Transverse colon (tissue), 4 donors: ENCODE measurements around the gene LIN7B. TPM values are rescaled to one million over a fixed set of nuclear protein-coding genes. Genes with fewer than 3 reads are reported as not detected.

ENCODE experiments used
- DNase-seq: peaks from one replicate; pipeline ENCODE4 v3.0.0-alpha.2; 2019
- H3K27ac ChIP-seq, 4 donors: fragments of 200-600 bp; sonication (generic); 2 replicates each; pipeline ENCODE4 v1.5.1; 2016 to 2018; ENCODE audit warnings: inconsistent platforms in 4 of 4
- H3K27me3 ChIP-seq: fragments of 200-600 bp; sonication (generic); 2 replicates; pipeline ENCODE4 v1.5.1; 2017; ENCODE audit warnings: inconsistent platforms
- H3K36me3 ChIP-seq, 4 donors: fragments of 200-600 bp; sonication (generic); 2 replicates each; pipeline ENCODE4 v1.5.1; 2017 to 2019; ENCODE audit warnings: inconsistent platforms in 4 of 4
- H3K4me1 ChIP-seq, 4 donors: fragments of 200-600 bp; sonication (generic); 2 replicates each; pipeline ENCODE4 v1.5.1; 2017 to 2020; ENCODE audit warnings: inconsistent platforms in 4 of 4
- H3K4me3 ChIP-seq, 4 donors: fragments of 200-600 bp; sonication (generic); 1 replicate in 1 of 4; 2 replicates in 3 of 4; pipeline versions ENCODE4 v1.5.1 to v1.6.1; 2017 to 2019; ENCODE audit warnings: inconsistent platforms in 4 of 4
- H3K9me3 ChIP-seq, 2 donors: fragments of 200-600 bp; sonication (generic); 2 replicates each; pipeline ENCODE4 v1.5.1; 2017 to 2019; ENCODE audit warnings: inconsistent platforms in 2 of 2
- CTCF ChIP-seq, 5 experiments: fragments of 200-600 bp in 3 of 5; fragments of 450-650 bp in 2 of 5; sonication (generic) in 3 of 5; IDR thresholded peaks; 1 replicate in 2 of 5; 2 replicates in 3 of 5; pipeline ENCODE4 v1.5.1; 2016 to 2017; ENCODE audit warnings: antibody characterized with exemption in 5 of 5, inconsistent platforms in 3 of 5, mild to moderate bottlenecking in 2 of 5, moderate library complexity in 1 of 5
- EP300 ChIP-seq: sonication (generic); formaldehyde crosslinking; IDR thresholded peaks from one replicate; pipeline ENCODE4 v1.6.1; 2017; ENCODE audit warnings: antibody characterized with exemption, low read depth
- POLR2A ChIP-seq: fragments of 450-650 bp; IDR thresholded peaks from one replicate; pipeline ENCODE4 v1.6.1; 2016; ENCODE audit warnings: antibody characterized with exemption, mild to moderate bottlenecking, moderate library complexity
- POLR2AphosphoS5 ChIP-seq, 3 donors: sonication (generic); formaldehyde crosslinking; IDR thresholded peaks; one replicate each; pipeline ENCODE4 v1.6.1; 2016; ENCODE audit warnings: antibody characterized with exemption in 3 of 3
- WGBS, 2 donors: methylation state at CpG; one replicate each; pipeline ENCODE4 v1.1.5; 2018; ENCODE audit warnings: low coverage in 1 of 2; 5-methylcytosine and 5-hydroxymethylcytosine counted together
- in situ Hi-C, 4 donors: fragments of 200-750 bp; cut with MboI; loops; one replicate each; pipeline versions ENCODE4 v1.15.0 to v1.15.1; 2017; ENCODE audit warnings: low sequenced_read_pairs in 3 of 4, low pct_ligation_motif_present in 1 of 4, low pct_unique_long_range_greater_than_20kb in 1 of 4
- intact Hi-C: fragments of 100-400 bp; cut with DNase I; formaldehyde crosslinking; loops from one replicate; pipeline ENCODE4 v1.15.1; 2023; ENCODE audit warnings: low total_unique reads
- total RNA-seq, 4 donors: library from RNA; depleted of rRNA; stranded (reverse); fragments of >200 nt; gene quantifications; one replicate each; pipeline ENCODE4 v1.1.0, GENCODE V29; 2016

LIN7B gene
- total RNA-seq, 4 donors from 2014 or later: 14.2 to 92.8 (median 39.8) TPM

GRCh38 chr19:49157445-49158224 is 43.5 kb downstream of the LIN7B start, which contains the start of gene TRPM4:
Gene TRPM4 (plus strand): TSS chr19:49157792. CDS start chr19:49157867, 75 bp downstream.
- DNase-seq: peak; percentile 95
- peak; percentile 97 to 99 (median 97) for TF ChIP-seq POLR2AphosphoS5 (IDR thresholded peaks at IDR 0.05)
- no peak for TF ChIP-seq CTCF (IDR thresholded peaks at IDR 0.05)
- no peak for TF ChIP-seq EP300
- TF ChIP-seq POLR2A: peak; percentile 98
- intact Hi-C loops: no loop called here
- Histone ChIP-seq H3K4me3 (peak within 1 kb of the TSS; percentile 72 to 98 (median 88)), H3K4me1 (peaks cover 4 to 48% (median 20%) of the 10 kb centered on the region in 4 donors), H3K27me3 (no peaks in the 10 kb centered on the region), H3K9me3 (no peaks in the 10 kb centered on the region), H3K27ac (peak within 1 kb of the TSS; percentile 93 to 98 (median 95)), H3K36me3 (no peaks in the 10 kb centered on the region)
- 3% methylated on average over 34 of the region's 41 CpGs; no CpG with 5 or more reads in 1 of the 2 donors for WGBS, 2 donors
- in situ Hi-C loops: no loop called here

GRCh38 chr19:49160450-49161189 is 46.5 kb downstream of the LIN7B start:
- Histone ChIP-seq H3K27ac (peak overlapping the region; percentile 20 to 96 (median 94)), H3K27me3 (no peaks in the 10 kb centered on the region), H3K9me3 (no peaks in the 10 kb centered on the region), H3K4me1 (peaks cover 16 to 75% (median 40%) of the 10 kb centered on the region in 4 donors), H3K36me3 (no peaks in the 10 kb centered on the region), H3K4me3 (no peak overlapping the region)
- DNase-seq: no peak
- intact Hi-C loops (no loop called here), in situ Hi-C loops (no loop called here)
- WGBS, 2 donors: 83 to 92% methylated on average over 5 to 13 of the region's 13 CpGs
- TF ChIP-seq POLR2AphosphoS5 (IDR thresholded peaks at IDR 0.05) (peak in 1 of 3 donors; percentile 42), CTCF (IDR thresholded peaks at IDR 0.05) (no peak), POLR2A (peak; percentile 14), EP300 (no peak)

GRCh38 chr19:49161987-49162386 is 47.8 kb downstream of the LIN7B start:
- intact Hi-C loops (no loop called here), in situ Hi-C loops (no loop called here)
- Histone ChIP-seq H3K27ac (peak overlapping the region in 3 of 4 donors; percentile 21 to 88 (median 45)), H3K9me3 (no peaks in the 10 kb centered on the region), H3K4me1 (peaks cover 18 to 81% (median 45%) of the 10 kb centered on the region in 4 donors), H3K4me3 (no peak overlapping the region), H3K36me3 (no peaks in the 10 kb centered on the region), H3K27me3 (no peaks in the 10 kb centered on the region)
- TF ChIP-seq POLR2AphosphoS5 (IDR thresholded peaks at IDR 0.05): no peak
- TF ChIP-seq POLR2A: no peak
- no peak for TF ChIP-seq EP300
- TF ChIP-seq CTCF (IDR thresholded peaks at IDR 0.05): no peak
- DNase-seq: no peak
- WGBS, 2 donors: 40% methylated on average over 4 of the region's 4 CpGs; no CpG with 5 or more reads in 1 of the 2 donors
